Endodermal cell (in vitro differentiated cells): ENCODE measurements around the gene PEDS1. TPM values are rescaled to one million over a fixed set of nuclear protein-coding genes. Genes with fewer than 3 reads are reported as not detected.

Experiments used
- DNase-seq: peaks from one replicate; pipeline ENCODE4 v3.0.0-alpha.2; 2017
- H3K27ac ChIP-seq: 2 replicates; pipeline ENCODE4 v1.5.1; 2013; ENCODE audit warnings: mild to moderate bottlenecking, low read depth, low read length, moderate library complexity
- H3K27me3 ChIP-seq: 2 replicates; pipeline ENCODE4 v1.6.1; 2013; ENCODE audit warnings: mild to moderate bottlenecking, low read length, moderate library complexity; ENCODE audit not compliant: insufficient read depth, control insufficient read depth, poor library complexity, severe bottlenecking
- H3K36me3 ChIP-seq: 2 replicates; pipeline ENCODE4 v1.7.0; 2013; ENCODE audit warnings: mild to moderate bottlenecking, low read length, moderate library complexity; ENCODE audit not compliant: control insufficient read depth, insufficient read depth
- H3K4me1 ChIP-seq: one replicate; pipeline ENCODE4 v1.7.0; 2013; ENCODE audit warnings: low read length; ENCODE audit not compliant: control insufficient read depth, insufficient read depth
- H3K4me3 ChIP-seq: 2 replicates; pipeline ENCODE4 v1.5.1; 2013; ENCODE audit warnings: mild to moderate bottlenecking, low read length, moderate library complexity
- H3K9ac ChIP-seq: 2 replicates; pipeline ENCODE4 v1.6.1; 2013; ENCODE audit warnings: mild to moderate bottlenecking, low read length, moderate library complexity; ENCODE audit not compliant: poor library complexity, severe bottlenecking; ENCODE audit errors: extremely low read depth
- H3K9me3 ChIP-seq: 2 replicates; pipeline ENCODE4 v1.6.1; 2013; ENCODE audit warnings: mild to moderate bottlenecking, low read length, moderate library complexity; ENCODE audit not compliant: control insufficient read depth
- H3K27ac Mint-ChIP-seq: 2 replicates; pipeline ENCODE4 v1.8.0; 2020; ENCODE audit warnings: mixed read lengths
- H3K27me3 Mint-ChIP-seq: 2 replicates; pipeline ENCODE4 v1.8.0; 2021; ENCODE audit warnings: mild to moderate bottlenecking, mixed read lengths; ENCODE audit not compliant: insufficient read depth
- H3K36me3 Mint-ChIP-seq: 2 replicates; pipeline ENCODE4 v1.8.0; 2020; ENCODE audit warnings: low read depth, mixed read lengths
- H3K4me1 Mint-ChIP-seq: 2 replicates; pipeline ENCODE4 v1.8.0; 2020; ENCODE audit warnings: mixed read lengths
- H3K4me3 Mint-ChIP-seq: 2 replicates; pipeline ENCODE4 v1.8.0; 2020; ENCODE audit warnings: mild to moderate bottlenecking, moderate library complexity, mixed read lengths
- H3K9me3 Mint-ChIP-seq: 2 replicates; pipeline ENCODE4 v1.8.0; 2020; ENCODE audit warnings: mild to moderate bottlenecking, mixed read lengths
- WGBS, 2 experiments: methylation state at CpG; one replicate each; pipeline versions ENCODE4 v1.1.5 to v1.1.7; 2013; ENCODE audit warnings: missing lambda C conversion rate in 2 of 2, mixed read lengths in 1 of 2; ENCODE audit not compliant: insufficient coverage in 1 of 2, insufficient read length in 1 of 2; 5-methylcytosine and 5-hydroxymethylcytosine counted together
- total RNA-seq, 2 donors: library from RNA; stranded (reverse); fragmentation: NEBNext Ultra II Directional in 1 of 2; extraction: Animal tissue kit (Norgen Biotek cat#: 25700) in 1 of 2; gene quantifications; 2 replicates in 1 of 2; 3 replicates in 1 of 2; pipeline ENCODE4 v1.2.1, GENCODE V29; 2021
- TF ChIP-seq, protein P1 (sequence below): fragments of 200-600 bp; sonication (generic); conservative IDR thresholded peaks from 2 replicates; pipeline ENCODE4 v1.5.0; 2021; ENCODE audit warnings: antibody characterized with exemption, mild to moderate bottlenecking

The PEDS1 gene
- total RNA-seq, 2 donors from 2014 or later = 28.0 to 30.9 TPM

DNA sequence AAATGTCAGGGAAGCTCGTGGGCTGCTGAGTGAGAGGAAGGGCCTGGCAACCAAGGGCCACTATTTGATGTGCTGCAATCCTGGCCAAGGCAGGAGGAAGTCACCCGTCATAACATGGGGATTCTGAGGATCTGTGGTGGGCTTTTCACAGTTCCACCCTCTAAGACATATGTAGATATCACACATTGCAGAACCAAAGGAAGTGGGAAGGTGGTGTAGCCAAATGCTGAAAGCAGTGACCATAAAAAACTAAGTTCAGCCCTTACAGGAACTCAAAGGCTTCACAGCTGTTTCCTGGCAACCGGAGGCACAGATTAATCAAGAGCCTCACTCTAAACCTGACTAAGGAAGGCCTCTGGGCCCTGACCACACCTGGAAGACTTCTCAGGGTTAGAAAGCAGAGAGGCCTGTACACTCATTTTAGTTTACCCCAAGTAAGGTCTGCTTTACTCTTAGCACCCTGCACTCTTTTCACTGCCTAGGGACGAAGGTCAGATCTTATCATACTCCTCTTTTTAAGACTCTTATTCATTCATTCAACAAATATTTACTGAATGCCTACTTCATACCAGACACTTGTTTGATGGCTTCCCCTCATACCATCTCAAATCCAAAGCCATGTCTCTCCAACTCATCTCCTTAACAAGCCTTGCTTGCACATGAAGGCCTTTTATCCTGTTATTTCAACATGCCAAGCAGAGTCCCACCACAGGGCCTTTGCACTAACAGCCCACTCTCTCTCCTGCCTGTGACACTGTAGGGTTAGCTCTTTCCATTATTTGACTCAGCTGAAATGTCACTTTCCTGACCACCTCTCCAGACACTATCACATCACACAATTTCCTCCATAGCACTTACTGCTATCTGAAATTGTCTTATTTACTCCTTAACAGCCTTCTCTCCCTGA is 43.1 kb downstream of the PEDS1 start:
- TF ChIP-seq, protein P1, sequence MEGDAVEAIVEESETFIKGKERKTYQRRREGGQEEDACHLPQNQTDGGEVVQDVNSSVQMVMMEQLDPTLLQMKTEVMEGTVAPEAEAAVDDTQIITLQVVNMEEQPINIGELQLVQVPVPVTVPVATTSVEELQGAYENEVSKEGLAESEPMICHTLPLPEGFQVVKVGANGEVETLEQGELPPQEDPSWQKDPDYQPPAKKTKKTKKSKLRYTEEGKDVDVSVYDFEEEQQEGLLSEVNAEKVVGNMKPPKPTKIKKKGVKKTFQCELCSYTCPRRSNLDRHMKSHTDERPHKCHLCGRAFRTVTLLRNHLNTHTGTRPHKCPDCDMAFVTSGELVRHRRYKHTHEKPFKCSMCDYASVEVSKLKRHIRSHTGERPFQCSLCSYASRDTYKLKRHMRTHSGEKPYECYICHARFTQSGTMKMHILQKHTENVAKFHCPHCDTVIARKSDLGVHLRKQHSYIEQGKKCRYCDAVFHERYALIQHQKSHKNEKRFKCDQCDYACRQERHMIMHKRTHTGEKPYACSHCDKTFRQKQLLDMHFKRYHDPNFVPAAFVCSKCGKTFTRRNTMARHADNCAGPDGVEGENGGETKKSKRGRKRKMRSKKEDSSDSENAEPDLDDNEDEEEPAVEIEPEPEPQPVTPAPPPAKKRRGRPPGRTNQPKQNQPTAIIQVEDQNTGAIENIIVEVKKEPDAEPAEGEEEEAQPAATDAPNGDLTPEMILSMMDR = no peak
- Histone ChIP-seq H3K4me3 (peak overlapping the region; percentile 92), H3K36me3 (peaks cover 15% of the 10 kb centered on the region), H3K27me3 (no peaks in the 10 kb centered on the region), H3K27ac (no peak overlapping the region), H3K4me1 (peaks cover 3% of the 10 kb centered on the region), H3K9me3 (no peaks in the 10 kb centered on the region), H3K9ac (no peak overlapping the region)
- Mint-ChIP-seq H3K27me3 (no peaks in the 10 kb centered on the region), H3K9me3 (no peaks in the 10 kb centered on the region), H3K4me1 (peaks cover 40% of the 10 kb centered on the region), H3K36me3 (peaks cover 27% of the 10 kb centered on the region), H3K4me3 (no peak overlapping the region), H3K27ac (peak overlapping the region; percentile 78)
- no peak for DNase-seq
- WGBS, 2 experiments = 88 to 94% methylated on average over 3 to 4 of the region's 4 CpGs

DNA sequence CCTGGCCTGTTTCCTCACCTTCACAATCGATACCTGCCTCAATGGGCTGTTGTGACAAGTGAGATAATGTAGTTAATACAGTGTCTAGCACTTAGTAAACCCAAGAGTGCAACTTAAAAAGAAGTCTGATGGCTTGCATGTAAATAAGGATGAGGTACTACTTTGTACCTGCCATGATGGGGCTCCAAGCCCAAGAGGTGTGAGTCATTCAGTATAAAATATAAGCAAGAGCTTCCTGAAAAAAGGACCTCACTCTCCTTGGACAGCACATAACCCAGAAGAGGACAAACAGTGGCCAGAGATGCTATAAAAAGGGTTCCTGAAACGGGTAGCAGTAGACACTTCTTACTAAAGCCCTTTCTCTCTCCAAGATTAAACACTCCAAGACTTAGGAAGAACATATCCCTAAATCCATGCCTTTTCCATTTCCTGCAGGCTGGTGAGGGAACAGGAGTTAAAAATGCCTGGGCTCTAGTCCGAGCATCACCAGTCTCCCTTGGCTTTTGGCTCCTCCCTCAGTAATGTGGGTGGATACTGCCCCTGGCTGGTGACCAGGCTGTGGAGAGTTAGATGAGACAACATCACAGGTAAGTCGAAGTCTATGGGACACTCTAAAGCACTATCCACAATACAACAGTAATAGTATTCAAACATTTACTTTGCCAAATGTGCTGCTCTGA is 44.8 kb downstream of the PEDS1 start:
- H3K36me3 Mint-ChIP-seq = peaks cover 32% of the 10 kb centered on the region
- Histone ChIP-seq H3K4me3 (no peak overlapping the region), H3K4me1 (peaks cover 1% of the 10 kb centered on the region), H3K36me3 (peaks cover 15% of the 10 kb centered on the region), H3K27ac (no peak overlapping the region), H3K9me3 (no peaks in the 10 kb centered on the region), H3K9ac (no peak overlapping the region), H3K27me3 (no peaks in the 10 kb centered on the region)
- H3K27me3 Mint-ChIP-seq = no peaks in the 10 kb centered on the region
- TF ChIP-seq, protein P1 = no peak
- no peak for DNase-seq
- H3K9me3 Mint-ChIP-seq = no peaks in the 10 kb centered on the region
- H3K4me3 Mint-ChIP-seq = no peak overlapping the region
- H3K27ac Mint-ChIP-seq = peak overlapping the region; percentile 18
- 78 to 80% methylated on average over 1 to 4 of the region's 4 CpGs for WGBS, 2 experiments
- H3K4me1 Mint-ChIP-seq = peaks cover 34% of the 10 kb centered on the region

DNA sequence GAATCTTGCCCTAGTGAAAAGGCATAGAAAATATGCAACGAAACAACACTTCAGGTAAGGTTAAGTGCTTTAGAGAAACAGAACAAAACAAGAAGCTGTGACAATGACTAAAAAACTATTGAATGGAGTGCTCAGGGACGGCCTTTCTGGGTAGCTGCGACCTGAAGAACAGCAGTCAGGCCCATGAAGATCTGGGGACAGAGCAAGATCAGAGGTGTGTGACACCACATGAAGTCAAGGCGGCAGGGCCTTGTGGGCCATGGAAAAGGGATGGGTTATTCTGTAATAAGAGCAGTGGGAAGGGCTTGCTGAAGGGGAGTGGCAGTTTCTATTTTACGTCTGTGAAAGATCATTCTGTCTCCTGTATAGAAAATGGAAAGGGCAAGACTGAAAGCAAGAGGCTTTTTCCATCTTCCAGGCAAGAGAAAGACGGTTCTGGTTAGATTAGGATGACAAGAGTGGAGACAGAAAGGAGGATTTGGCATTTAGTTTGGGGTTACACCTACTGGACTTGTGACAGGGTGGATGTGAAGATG is 45.7 kb downstream of the PEDS1 start:
- Histone ChIP-seq H3K27me3 (no peaks in the 10 kb centered on the region), H3K36me3 (peaks cover 15% of the 10 kb centered on the region), H3K9me3 (no peaks in the 10 kb centered on the region), H3K27ac (no peak overlapping the region), H3K4me1 (no peaks in the 10 kb centered on the region), H3K4me3 (no peak overlapping the region), H3K9ac (no peak overlapping the region)
- 90 to 92% methylated on average over 5 to 6 of the region's 6 CpGs for WGBS, 2 experiments
- Mint-ChIP-seq H3K27me3 (no peaks in the 10 kb centered on the region), H3K27ac (no peak overlapping the region), H3K9me3 (no peaks in the 10 kb centered on the region), H3K36me3 (peaks cover 34% of the 10 kb centered on the region), H3K4me1 (peaks cover 30% of the 10 kb centered on the region), H3K4me3 (no peak overlapping the region)
- TF ChIP-seq, protein P1 = no peak
- no peak for DNase-seq
